ENCODE data around the gene GNAQ. TPM values are rescaled to one million over a fixed set of nuclear protein-coding genes. Genes with fewer than 3 reads are reported as not detected.

GNAQ gene
- total RNA-seq, 4 donors from 2014 or later: 64.0 to 80.4 (median 69.2) TPM

DNA sequence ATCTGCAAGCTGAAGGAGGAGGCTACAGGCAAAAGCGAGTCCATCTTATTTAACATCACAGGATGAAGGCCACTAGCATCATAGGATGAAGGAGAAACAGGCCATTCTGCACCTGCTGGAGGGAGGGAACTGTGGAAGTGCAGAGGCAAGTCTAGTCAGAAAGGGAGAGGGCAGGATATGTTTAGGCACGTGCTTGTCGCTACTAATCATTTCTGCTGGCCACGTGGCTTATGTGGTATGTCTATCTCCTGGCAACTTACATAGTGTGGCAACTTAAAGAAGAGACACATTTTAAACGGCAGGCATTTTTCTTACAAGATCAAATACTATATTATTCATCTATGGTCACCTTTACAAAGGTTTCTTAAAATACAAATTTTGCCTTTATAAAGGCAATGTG, 74.0 kb downstream of the GNAQ start:
- H3K27me3 ChIP-seq: no peaks in the 10 kb centered on the region
- no peak for DNase-seq (ENCODE audit: extremely low spot score)
- no peaks in the 10 kb centered on the region for H3K9me3 ChIP-seq
- H3K4me1 ChIP-seq: peaks cover 25 to 89% (median 72%) of the 10 kb centered on the region in 4 donors
- no peaks in the 10 kb centered on the region for H3K36me3 ChIP-seq
- TF ChIP-seq, protein P1, sequence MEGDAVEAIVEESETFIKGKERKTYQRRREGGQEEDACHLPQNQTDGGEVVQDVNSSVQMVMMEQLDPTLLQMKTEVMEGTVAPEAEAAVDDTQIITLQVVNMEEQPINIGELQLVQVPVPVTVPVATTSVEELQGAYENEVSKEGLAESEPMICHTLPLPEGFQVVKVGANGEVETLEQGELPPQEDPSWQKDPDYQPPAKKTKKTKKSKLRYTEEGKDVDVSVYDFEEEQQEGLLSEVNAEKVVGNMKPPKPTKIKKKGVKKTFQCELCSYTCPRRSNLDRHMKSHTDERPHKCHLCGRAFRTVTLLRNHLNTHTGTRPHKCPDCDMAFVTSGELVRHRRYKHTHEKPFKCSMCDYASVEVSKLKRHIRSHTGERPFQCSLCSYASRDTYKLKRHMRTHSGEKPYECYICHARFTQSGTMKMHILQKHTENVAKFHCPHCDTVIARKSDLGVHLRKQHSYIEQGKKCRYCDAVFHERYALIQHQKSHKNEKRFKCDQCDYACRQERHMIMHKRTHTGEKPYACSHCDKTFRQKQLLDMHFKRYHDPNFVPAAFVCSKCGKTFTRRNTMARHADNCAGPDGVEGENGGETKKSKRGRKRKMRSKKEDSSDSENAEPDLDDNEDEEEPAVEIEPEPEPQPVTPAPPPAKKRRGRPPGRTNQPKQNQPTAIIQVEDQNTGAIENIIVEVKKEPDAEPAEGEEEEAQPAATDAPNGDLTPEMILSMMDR (IDR thresholded peaks at IDR 0.05): no peak
- TF ChIP-seq POLR2A (IDR thresholded peaks at IDR 0.05; ENCODE audit: low read depth): no peak
- no peak for TF ChIP-seq POLR2AphosphoS5 (IDR thresholded peaks at IDR 0.05)
- TF ChIP-seq EP300 (IDR thresholded peaks at IDR 0.05): no peak
- H3K4me3 ChIP-seq: no peak overlapping the region
- H3K27ac ChIP-seq (replicated peaks in 1 of 4): no peak overlapping the region
- intact Hi-C loops (cut with DNase I): no loop called here
- 75% methylated on average over 5 of the region's 5 CpGs for WGBS

DNA sequence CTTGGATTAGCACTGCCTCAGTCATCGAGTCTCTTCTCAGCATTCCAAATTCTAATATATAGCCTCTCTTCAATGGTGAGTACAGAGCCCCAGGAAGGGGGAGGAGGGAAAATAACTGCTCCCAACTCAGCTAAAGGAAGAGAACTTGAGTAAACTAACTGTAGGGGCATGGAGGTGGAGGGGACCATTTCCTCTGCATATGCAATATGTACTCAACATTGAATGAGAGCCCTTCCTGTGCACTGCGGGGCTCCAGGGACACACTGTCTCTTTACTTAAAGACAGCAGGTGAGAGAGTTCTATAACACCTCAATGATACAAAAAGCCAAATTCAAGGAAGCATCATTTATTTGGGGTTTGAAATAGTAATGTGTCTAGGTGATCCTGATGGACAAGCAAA, 75.1 kb downstream of the GNAQ start:
- intact Hi-C loops (cut with DNase I): no loop called here
- Histone ChIP-seq H3K4me3 (no peak overlapping the region), H3K27ac (replicated peaks in 1 of 4) (no peak overlapping the region), H3K9me3 (no peaks in the 10 kb centered on the region), H3K36me3 (no peaks in the 10 kb centered on the region), H3K27me3 (no peaks in the 10 kb centered on the region), H3K4me1 (peaks cover 25 to 90% (median 74%) of the 10 kb centered on the region in 4 donors)
- TF ChIP-seq, protein P1 (IDR thresholded peaks at IDR 0.05): no peak
- no peak for TF ChIP-seq EP300 (IDR thresholded peaks at IDR 0.05)
- TF ChIP-seq POLR2A (IDR thresholded peaks at IDR 0.05; ENCODE audit: low read depth): no peak
- TF ChIP-seq POLR2AphosphoS5 (IDR thresholded peaks at IDR 0.05): no peak
- no peak for DNase-seq (ENCODE audit: extremely low spot score)
- WGBS: 53% methylated on average over 2 of the region's 2 CpGs

- peak overlapping the region in 2 of 4 donors; percentile 29 to 34 for H3K27ac ChIP-seq (replicated peaks in 1 of 4)
These were observed 77.0 kb downstream of the GNAQ start for GRCh38 chr9:77954666-77955015.

DNA sequence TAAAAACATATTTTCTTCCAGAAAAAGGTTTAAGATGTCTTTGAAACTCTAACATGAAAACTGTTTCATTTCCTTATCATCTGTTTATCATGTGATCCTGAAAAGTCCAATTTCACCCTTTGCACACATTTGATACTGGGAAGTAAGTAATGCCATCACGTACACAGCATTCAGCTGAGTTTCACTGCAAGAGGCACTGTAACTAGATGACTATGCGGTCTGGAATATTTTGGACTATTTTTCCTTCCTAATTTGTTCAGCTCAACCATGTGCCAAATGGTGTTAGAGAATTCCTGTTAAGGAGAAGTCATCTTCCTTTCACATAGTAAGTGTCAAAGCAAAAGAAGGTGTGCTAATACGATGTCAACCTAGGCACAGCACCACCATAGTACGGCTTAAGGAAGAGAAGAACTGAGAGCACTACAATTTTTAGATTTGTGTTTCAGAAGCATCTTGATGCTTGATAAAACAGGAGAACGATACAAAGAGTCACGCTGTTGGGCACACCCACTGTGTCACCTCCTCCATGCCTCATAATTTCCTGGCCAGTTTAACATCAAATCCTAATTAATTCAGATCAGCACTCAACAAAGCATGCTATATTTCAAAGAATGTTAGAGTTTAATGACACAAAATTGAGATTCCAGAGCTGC, 77.5 kb downstream of the GNAQ start:
- 55% methylated on average over 6 of the region's 6 CpGs for WGBS
- DNase-seq (ENCODE audit: extremely low spot score): no peak
- Histone ChIP-seq H3K27me3 (no peaks in the 10 kb centered on the region), H3K4me1 (peaks cover 25 to 89% (median 71%) of the 10 kb centered on the region in 4 donors), H3K36me3 (no peaks in the 10 kb centered on the region), H3K4me3 (no peak overlapping the region), H3K27ac (replicated peaks in 1 of 4) (peak overlapping the region in 3 of 4 donors; percentile 5 to 34 (median 29)), H3K9me3 (no peaks in the 10 kb centered on the region)
- intact Hi-C loops (cut with DNase I): no loop called here
- TF ChIP-seq POLR2AphosphoS5 (IDR thresholded peaks at IDR 0.05) (no peak), EP300 (IDR thresholded peaks at IDR 0.05) (no peak), POLR2A (IDR thresholded peaks at IDR 0.05; ENCODE audit: low read depth) (no peak)
- TF ChIP-seq, protein P1 (IDR thresholded peaks at IDR 0.05): no peak

More at GRCh38 chr9:77954666-77955015, 77.0 kb downstream of the GNAQ start:
- DNase-seq (ENCODE audit: extremely low spot score): no peak
- H3K27me3 ChIP-seq: no peaks in the 10 kb centered on the region
- peaks cover 20 to 86% (median 66%) of the 10 kb centered on the region in 4 donors for H3K4me1 ChIP-seq
- WGBS: 91% methylated on average over 5 of the region's 5 CpGs
- TF ChIP-seq, protein P1 (IDR thresholded peaks at IDR 0.05): no peak
- TF ChIP-seq POLR2A (IDR thresholded peaks at IDR 0.05; ENCODE audit: low read depth) (no peak), POLR2AphosphoS5 (IDR thresholded peaks at IDR 0.05) (no peak), EP300 (IDR thresholded peaks at IDR 0.05) (no peak)
- H3K36me3 ChIP-seq: no peaks in the 10 kb centered on the region
- intact Hi-C loops (cut with DNase I): no loop called here
- H3K9me3 ChIP-seq: no peaks in the 10 kb centered on the region
- no peak overlapping the region for H3K4me3 ChIP-seq

DNA sequence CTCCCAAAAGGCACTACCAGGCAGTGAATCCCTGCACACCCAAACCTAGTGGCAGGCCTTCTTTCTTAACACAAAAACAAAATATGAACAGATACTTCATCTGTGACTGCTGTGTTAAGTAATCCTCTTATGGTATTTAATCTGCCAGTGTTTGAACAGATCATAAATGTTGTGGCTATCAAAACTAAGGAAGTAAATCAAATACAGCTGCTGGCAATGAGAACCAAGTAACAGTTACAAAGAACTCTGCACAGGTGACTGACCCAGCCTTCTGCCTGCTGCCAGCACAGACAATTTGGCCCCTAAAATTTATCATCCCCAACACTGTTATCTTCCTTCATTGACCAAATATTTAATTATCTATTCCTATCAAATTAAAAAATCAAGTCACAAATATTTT, 78.0 kb downstream of the GNAQ start:
- Histone ChIP-seq H3K27ac (replicated peaks in 1 of 4) (peak overlapping the region in 2 of 4 donors; percentile 29 to 34), H3K9me3 (no peaks in the 10 kb centered on the region), H3K4me3 (no peak overlapping the region), H3K27me3 (no peaks in the 10 kb centered on the region), H3K4me1 (peaks cover 26 to 90% (median 76%) of the 10 kb centered on the region in 4 donors), H3K36me3 (no peaks in the 10 kb centered on the region)
- DNase-seq (ENCODE audit: extremely low spot score): no peak
- intact Hi-C loops (cut with DNase I): no loop called here
- no peak for TF ChIP-seq EP300 (IDR thresholded peaks at IDR 0.05)
- TF ChIP-seq, protein P1 (IDR thresholded peaks at IDR 0.05): no peak
- no peak for TF ChIP-seq POLR2AphosphoS5 (IDR thresholded peaks at IDR 0.05)
- TF ChIP-seq POLR2A (IDR thresholded peaks at IDR 0.05; ENCODE audit: low read depth): no peak
